HFF-Myc (cell line): ENCODE results near the gene RER1.

Source experiments
- DNase-seq: peaks from one replicate; pipeline ENCODE4 v3.0.0-alpha.2; 2011; ENCODE audit warnings: low read depth; ENCODE audit errors: extremely low read depth
- H3K4me3 ChIP-seq: replicated peaks from 2 replicates; pipeline ENCODE4 v1.5.1; 2011; ENCODE audit warnings: low read depth, mild to moderate bottlenecking, control low read depth, low read length
- CTCF ChIP-seq: IDR thresholded peaks from 2 replicates; pipeline ENCODE4 v1.5.1; 2012; ENCODE audit warnings: mild to moderate bottlenecking, low read depth, low read length, control low read depth; ENCODE audit errors: missing control alignments

The RER1 gene

GRCh38 chr1:2408859-2409276 is 17.2 kb downstream of the RER1 start:
- no peak for TF ChIP-seq CTCF
- no peak for DNase-seq
- H3K4me3 ChIP-seq, result no peak overlapping the region

- no peak for TF ChIP-seq CTCF
- no peak for DNase-seq
- H3K4me3 ChIP-seq, result no peak overlapping the region
These were observed 18.1 kb downstream of the RER1 start for GRCh38 chr1:2409745-2410144.

GRCh38 chr1:2411801-2412394 is 20.3 kb downstream of the RER1 start:
- DNase-seq, result no peak
- TF ChIP-seq CTCF, result no peak
- H3K4me3 ChIP-seq, result peak overlapping the region; percentile 93

GRCh38 chr1:2412395-2412772 is 20.7 kb downstream of the RER1 start, which contains the start of gene PEX10:
Gene PEX10 (minus strand): TSS chr1:2412564. CDS start chr1:2412502, 62 bp downstream.
- no peak for TF ChIP-seq CTCF
- DNase-seq, result peak; percentile 75
- peak within 1 kb of the TSS; percentile 93 for H3K4me3 ChIP-seq

- no peak for TF ChIP-seq CTCF
- peak overlapping the region; percentile 93 for H3K4me3 ChIP-seq
- DNase-seq, result no peak
These were observed 21.3 kb downstream of the RER1 start for GRCh38 chr1:2412773-2413494.

GRCh38 chr1:2413495-2414296 is 22.1 kb downstream of the RER1 start:
- no peak for TF ChIP-seq CTCF
- H3K4me3 ChIP-seq, result peak overlapping the region; percentile 93
- DNase-seq, result no peak
